ENCODE data around the gene ACO2.

GRCh38 chr22:41436322-41437113 is 32.4 kb upstream of the ACO2 start:
- TF ChIP-seq, protein P1, sequence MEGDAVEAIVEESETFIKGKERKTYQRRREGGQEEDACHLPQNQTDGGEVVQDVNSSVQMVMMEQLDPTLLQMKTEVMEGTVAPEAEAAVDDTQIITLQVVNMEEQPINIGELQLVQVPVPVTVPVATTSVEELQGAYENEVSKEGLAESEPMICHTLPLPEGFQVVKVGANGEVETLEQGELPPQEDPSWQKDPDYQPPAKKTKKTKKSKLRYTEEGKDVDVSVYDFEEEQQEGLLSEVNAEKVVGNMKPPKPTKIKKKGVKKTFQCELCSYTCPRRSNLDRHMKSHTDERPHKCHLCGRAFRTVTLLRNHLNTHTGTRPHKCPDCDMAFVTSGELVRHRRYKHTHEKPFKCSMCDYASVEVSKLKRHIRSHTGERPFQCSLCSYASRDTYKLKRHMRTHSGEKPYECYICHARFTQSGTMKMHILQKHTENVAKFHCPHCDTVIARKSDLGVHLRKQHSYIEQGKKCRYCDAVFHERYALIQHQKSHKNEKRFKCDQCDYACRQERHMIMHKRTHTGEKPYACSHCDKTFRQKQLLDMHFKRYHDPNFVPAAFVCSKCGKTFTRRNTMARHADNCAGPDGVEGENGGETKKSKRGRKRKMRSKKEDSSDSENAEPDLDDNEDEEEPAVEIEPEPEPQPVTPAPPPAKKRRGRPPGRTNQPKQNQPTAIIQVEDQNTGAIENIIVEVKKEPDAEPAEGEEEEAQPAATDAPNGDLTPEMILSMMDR (IDR thresholded peaks at IDR 0.05) = no peak
- TF ChIP-seq ZFX (IDR thresholded peaks at IDR 0.05; ENCODE audit: borderline replicate concordance) = no peak
